Amygdala (tissue), 56 donors: Measurements from ENCODE around the gene CHRNG.
"Not testable (repeated sequence)": the region's sequence is repeated elsewhere in the genome, so short reads cannot be mapped to it uniquely, and the experiment has no call there.

ENCODE experiments used
- DNase-seq, 56 donors: peaks; one replicate each; lab custom pipeline; 2025; lab: John Stamatoyannopoulos, UW

CHRNG gene

GRCh38 chr2:232526372-232526941, 13.0 kb upstream of the CHRNG start:
- DNase-seq = no peak

GRCh38 chr2:232527905-232528470, 11.5 kb upstream of the CHRNG start:
- DNase-seq = no peak

DNA sequence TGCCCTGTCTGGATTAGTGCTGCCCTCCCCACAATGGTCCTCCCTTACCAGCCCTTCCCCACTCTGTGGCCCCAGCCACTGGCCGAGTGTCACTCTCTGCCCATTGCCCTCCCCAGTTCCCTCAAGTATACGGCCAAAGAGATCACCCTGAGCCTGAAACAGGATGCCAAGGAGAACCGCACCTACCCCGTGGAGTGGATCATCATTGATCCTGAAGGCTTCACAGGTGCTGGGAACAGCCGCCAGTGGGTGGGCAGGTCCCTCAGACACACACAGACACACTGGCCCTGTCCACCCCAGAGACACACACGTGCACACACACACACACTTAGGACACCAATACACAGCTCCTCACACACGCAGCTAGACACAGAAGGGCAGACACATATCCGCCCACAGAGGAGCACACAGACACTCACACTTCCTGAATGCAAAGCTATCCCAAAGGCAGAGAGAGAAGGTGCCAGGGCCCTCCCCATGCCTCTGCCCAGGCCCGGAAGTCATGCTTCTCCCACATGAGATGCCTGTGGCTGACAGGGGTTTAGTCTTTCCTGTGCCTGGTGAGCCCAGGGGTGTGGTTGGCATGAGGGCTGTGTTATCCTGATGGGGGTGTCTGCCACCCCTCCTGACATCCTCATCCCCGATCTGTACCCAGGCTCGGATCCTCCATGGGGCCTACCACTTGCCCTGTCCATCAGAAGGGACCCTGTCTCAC, 10.6 kb upstream of the CHRNG start:
- DNase-seq = no peak

- no peak for DNase-seq
Measured at GRCh38 chr2:232529806-232530547, 9.5 kb upstream of the CHRNG start.

DNA sequence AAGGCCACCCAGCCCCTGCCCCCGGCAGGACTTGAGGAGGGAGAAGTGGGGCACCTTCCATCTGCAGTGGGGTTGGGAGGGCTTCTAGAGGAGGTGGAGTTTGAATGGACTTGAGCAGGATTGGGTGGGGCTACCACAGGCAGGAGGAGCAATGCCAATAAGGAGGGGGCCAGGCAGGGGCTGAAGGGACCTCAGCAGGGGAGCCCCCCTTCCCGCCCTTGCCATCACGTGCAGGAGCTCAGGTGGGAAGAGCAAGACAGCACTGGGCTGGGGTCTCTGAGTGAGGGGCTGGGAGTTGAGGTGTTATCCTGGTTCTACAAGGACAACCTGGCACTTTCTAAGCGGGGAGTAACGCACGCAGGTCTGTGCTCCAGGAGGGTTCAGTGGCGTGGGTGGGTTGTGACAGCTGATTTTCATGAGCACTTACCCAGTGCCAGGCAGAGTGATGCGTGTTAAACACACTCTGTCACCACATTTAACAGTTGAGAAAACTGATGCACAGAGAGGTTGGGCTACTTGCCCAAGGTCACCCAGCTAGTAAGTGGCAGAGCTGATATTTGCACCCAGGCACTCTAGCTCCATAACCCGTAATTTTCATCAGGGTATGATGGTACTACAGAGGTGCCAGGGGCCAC, 8.7 kb upstream of the CHRNG start:
- no peak for DNase-seq

- no peak for DNase-seq
Measured at GRCh38 chr2:232532419-232532818, 7.1 kb upstream of the CHRNG start.

DNA sequence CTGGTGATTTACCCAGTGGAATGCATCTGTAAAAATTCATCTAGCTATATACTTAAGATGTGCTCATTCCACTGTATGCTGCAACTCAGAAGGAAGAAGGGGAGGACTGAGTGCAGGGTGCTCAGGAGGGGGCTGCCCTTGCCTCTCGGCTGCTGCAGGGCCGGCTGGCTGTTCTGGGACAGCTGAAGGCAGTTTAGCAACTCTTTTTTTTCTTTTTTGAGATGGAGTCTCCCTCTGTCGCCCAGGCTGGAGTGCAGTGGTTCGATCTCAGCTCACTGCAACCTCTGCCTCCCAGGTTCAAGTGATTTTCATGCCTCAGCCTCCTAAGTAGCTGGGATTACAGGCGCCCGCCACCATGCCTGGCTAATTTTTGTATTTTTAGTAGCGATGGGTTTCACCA, 6.7 kb upstream of the CHRNG start:
- DNase-seq = not testable (repeated sequence)

DNA sequence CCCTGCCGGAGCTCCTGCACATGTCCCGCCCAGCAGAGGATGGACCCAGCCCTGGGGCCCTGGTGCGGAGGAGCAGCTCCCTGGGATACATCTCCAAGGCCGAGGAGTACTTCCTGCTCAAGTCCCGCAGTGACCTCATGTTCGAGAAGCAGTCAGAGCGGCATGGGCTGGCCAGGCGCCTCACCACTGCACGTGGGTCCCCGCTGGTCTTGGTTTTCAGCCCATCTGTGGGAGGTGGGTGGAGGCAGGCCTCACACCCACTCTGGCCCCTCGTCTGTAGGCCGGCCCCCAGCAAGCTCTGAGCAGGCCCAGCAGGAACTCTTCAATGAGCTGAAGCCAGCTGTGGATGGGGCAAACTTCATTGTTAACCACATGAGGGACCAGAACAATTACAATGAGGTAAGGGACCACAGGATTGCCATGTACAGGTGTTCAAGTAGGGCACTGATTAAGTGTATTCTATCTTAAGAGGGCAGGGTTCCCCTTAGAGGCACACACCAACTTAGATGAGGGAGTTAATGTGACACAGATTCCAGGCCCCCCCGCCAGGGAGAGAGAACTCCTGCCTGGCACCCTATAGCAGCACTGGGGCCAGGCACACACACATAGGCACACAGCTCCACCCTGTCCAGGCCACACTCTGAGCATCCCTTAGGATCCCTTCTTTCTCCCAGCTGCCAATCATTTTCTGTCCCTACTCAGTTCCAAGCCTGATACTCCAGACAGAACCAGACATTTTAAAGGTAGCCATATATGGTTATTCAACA, 5.4 kb upstream of the CHRNG start:
- DNase-seq = no peak

DNA sequence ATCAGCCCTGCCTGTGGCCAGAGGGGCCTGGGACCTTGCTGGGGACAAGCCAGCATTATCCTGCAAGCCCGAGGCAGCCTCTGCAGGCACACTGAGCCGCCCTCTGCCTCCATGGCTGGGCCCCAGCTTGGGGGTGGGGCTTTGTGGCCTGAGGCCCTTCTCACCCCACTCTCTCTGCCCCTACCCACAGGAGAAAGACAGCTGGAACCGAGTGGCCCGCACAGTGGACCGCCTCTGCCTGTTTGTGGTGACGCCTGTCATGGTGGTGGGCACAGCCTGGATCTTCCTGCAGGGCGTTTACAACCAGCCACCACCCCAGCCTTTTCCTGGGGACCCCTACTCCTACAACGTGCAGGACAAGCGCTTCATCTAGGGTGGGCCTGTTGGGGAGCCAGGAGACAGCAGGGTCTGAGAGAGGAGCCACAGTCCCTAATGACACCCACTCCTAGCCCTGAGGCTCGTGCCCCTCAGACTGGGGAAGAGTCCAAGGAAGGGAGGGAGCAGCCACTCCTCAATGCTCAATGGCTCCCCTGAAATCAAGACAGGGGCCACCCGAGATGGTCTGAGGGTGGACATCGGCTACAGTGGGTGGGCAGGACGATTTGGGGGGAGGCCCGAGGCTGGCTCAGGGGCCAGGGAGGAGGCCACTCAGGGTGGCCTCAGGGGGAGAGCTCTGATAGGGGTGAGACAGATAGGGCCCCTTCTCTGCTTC, 4.4 kb upstream of the CHRNG start:
- no peak for DNase-seq

- no peak for DNase-seq
Measured at GRCh38 chr2:232535761-232536530, 3.5 kb upstream of the CHRNG start.

DNA sequence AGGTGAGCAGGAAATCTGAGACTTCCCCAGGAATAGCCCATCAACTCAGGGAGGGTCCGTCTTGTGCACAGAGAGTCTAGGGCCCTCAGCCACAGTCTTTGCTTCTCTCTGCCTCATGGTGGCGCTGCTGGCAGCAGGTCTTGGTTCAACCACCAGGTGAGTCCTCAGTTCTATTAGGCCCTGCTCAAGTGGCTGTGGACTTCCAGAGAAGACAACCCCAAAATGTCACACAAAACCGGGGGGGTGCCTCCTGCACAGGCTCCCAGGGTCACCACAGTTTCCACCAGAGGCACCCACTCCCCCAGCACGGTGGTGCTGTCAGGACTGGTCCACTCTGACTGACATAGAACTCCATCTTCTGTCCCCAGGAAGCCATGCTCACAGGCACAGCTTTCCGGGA, 2.4 kb upstream of the CHRNG start:
- no peak for DNase-seq

DNA sequence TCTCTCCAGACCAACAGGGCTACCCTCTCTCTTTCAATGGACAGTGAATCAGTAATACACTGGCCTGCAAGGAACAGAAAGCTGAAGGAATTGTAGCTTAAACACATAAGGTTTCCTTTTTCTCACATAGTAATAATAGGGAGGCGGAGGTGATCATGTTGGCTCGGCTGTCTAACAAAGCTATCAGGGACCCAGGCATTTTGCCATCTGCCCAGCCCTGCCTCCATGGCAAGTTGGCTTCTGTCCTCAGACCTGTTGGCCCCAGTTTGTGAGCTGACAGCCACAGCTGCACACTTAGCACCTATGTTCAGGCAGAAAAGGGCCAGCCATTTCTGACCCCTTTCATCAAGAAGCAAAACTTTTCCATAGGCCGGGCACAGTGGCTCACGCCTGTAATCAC, 2.0 kb upstream of the CHRNG start:
- no peak for DNase-seq

DNA sequence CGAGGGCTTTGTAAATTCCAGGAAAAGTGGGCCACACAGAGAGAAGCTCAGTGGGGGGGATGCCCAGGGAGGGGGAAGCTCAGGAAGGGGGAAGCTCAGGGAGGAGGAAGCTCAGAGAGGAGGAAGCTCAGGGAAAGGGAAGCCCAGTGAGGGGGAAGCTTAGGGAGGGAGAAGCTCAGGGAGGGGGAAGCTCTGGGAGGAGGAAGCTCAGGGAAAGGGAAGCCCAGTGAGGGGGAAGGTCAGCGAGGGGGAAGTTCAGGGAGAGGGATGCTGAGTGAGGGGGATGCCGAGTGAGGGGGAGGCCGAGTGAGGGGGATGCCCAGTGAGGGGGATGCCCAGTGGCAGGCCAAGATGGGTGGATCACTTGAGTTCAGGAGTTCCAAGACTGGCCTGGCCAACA, 821 bp upstream of the CHRNG start:
- DNase-seq = no peak

DNA sequence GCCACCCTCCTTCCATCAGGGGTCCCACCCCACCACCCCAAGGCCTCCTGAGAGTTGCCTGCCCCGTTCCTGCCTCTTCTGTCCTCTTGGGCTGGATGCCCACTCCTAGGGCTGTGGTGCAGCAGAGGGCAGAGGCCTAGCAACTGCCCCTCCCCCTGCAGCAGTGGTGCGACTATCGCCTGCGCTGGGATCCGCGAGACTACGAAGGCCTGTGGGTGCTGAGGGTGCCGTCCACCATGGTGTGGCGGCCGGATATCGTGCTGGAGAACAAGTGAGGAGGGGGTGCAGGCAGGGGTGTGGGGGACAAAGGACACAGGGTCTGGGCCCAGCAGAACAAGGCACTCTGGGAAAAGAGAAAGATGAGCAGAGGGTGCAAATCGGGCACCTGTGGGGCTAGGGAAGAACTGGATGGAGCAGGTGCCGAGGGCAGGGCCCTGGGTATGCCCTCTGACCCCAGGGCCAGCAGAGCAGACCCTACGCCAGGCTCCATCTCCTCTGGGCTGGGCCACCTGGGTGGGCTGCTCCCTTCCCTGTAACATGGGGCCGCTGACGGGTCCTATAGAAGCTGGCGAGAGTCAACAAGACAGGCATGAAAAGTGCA, 1.0 kb downstream of the CHRNG start:
- DNase-seq = no peak

GRCh38 chr2:232541195-232541960, 1.9 kb downstream of the CHRNG start:
- no peak for DNase-seq

DNA sequence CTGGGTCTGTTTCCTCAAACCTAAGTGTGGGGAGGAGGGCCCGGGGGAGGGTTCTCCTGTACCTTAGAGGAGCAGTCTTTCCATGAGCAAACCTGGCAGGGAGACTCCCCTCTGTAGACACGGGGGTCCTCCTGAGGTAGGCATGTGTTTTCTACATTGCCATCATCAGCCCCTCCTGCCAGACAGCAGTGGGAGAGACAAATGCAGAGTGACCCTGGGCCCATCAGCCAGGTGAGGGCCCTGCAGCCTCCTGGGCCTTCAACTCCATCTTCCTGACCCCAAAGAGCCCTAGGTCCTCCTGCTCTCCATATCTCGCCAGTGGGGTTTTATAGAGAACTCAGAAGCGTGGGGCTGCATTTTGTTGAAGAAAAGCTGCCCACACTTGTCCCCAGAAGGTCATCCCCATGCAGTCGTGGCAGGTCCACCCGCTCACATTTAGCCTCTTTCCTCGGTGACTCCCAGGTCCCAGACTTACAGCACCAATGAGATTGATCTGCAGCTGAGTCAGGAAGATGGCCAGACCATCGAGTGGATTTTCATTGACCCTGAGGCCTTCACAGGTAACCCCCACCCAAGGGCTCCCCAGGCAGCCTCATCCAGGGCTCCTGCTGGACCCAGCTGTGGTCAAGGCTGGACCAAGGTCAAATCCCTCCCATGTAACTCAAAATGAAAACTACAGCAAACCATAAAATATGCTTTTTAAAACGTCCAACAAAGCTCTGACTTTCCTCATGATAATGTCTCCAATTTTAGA, 2.6 kb downstream of the CHRNG start:
- no peak for DNase-seq
